SK-N-MC (cell line): ENCODE data around the gene MEIOB.

ENCODE experiments used
- EZH2 ChIP-seq: fragments of 200-600 bp; sonication (generic); IDR thresholded peaks from one replicate; pipeline ENCODE4 v1.6.1; 2017; ENCODE audit warnings: antibody characterized with exemption
- POLR2AphosphoS5 ChIP-seq: IDR thresholded peaks from 2 replicates; pipeline ENCODE4 v1.6.1; 2012; ENCODE audit warnings: mild to moderate bottlenecking, low read depth, low read length, borderline replicate concordance

DNA sequence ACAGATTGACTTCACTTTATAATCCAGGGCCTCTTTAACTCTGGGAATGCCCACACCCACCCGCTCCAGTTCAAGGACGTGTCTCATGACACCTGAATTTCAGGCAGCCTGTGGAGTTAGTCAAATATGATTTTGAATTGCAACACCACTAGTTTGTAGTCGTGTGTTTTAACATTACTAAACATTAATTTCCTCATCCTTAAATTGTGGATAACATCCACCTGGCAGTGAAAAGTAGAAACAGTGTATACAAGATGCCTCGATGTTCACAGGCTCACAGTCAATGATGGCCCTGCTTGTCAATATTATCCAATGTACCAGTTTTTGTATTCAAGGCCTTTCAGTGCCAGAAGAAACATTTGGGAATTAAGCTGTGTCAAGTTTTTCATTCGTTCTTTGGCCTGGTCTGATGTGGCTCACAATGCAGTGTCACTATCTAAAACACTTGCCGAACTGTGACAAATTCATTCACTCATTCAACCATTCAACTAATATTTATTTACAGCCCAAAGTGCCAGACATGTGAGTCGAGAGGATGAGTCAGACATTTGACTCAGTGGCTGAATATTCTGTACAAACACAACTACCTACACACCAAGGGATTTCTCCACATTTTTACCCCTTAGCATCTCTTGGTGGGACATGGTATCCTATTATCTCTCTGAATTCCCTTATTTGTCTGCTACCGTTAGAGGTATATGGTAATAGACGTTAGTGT is 1.4 kb downstream of the MEIOB start:
- TF ChIP-seq EZH2: no peak
- no peak for TF ChIP-seq POLR2AphosphoS5
